Measurements from ENCODE around the gene NPPC. TPM values are rescaled to one million over a fixed set of nuclear protein-coding genes. Genes with fewer than 3 reads are reported as not detected.
A peak's percentile ranks its signal among the peaks of the same experiment; 100 is the strongest.
"Not testable (repeated sequence)": the region's sequence is repeated elsewhere in the genome, so short reads cannot be mapped to it uniquely, and the experiment has no call there.

NPPC gene
- total RNA-seq = 10.7 TPM

- peak; percentile 92 for DNase-seq
Measured at GRCh38 chr2:231926180-231926741, at the start of gene NPPC. Gene NPPC, minus strand, starts transcription at chr2:231926396. Its CDS starts 147 bp downstream, at chr2:231926249.

GRCh38 chr2:231975001-231975400 lies 48.8 kb upstream of the NPPC start:
- DNase-seq = no peak

- no peak for DNase-seq
Measured at GRCh38 chr2:231970461-231970860, 44.3 kb upstream of the NPPC start.

GRCh38 chr2:231968820-231969219 lies 42.6 kb upstream of the NPPC start:
- no peak for DNase-seq

- DNase-seq = no peak
Measured at GRCh38 chr2:231966886-231967285, 40.7 kb upstream of the NPPC start.

GRCh38 chr2:231965102-231965501 lies 38.9 kb upstream of the NPPC start:
- no peak for DNase-seq

- DNase-seq = peak; percentile 92
Measured at GRCh38 chr2:231961349-231962166, 35.4 kb upstream of the NPPC start, which contains the start of gene DIS3L2. Gene DIS3L2, plus strand, starts transcription at chr2:231961713. Its CDS starts 53,215 bp downstream, at chr2:232014928.

GRCh38 chr2:231960810-231961348 lies 34.7 kb upstream of the NPPC start:
- DNase-seq = no peak

- DNase-seq = no peak
Measured at GRCh38 chr2:231957913-231958763, 31.9 kb upstream of the NPPC start.

- DNase-seq = no peak
Measured at GRCh38 chr2:231955758-231956472, 29.7 kb upstream of the NPPC start.

GRCh38 chr2:231951452-231952035 lies 25.3 kb upstream of the NPPC start:
- DNase-seq = no peak

- no peak for DNase-seq
Measured at GRCh38 chr2:231947694-231948093, 21.5 kb upstream of the NPPC start.

GRCh38 chr2:231947112-231947511 lies 20.9 kb upstream of the NPPC start:
- not testable (repeated sequence) for DNase-seq

- no peak for DNase-seq
Measured at GRCh38 chr2:231946241-231946814, 20.1 kb upstream of the NPPC start.

GRCh38 chr2:231942180-231942579 lies 16.0 kb upstream of the NPPC start:
- DNase-seq = no peak

- DNase-seq = no peak
Measured at GRCh38 chr2:231941673-231942072, 15.5 kb upstream of the NPPC start.

GRCh38 chr2:231940795-231941194 lies 14.6 kb upstream of the NPPC start:
- no peak for DNase-seq

- DNase-seq = no peak
Measured at GRCh38 chr2:231939022-231939421, 12.8 kb upstream of the NPPC start.

- no peak for DNase-seq
Measured at GRCh38 chr2:231937057-231937456, 10.9 kb upstream of the NPPC start.

GRCh38 chr2:231936491-231936890 lies 10.3 kb upstream of the NPPC start:
- no peak for DNase-seq

- no peak for DNase-seq
Measured at GRCh38 chr2:231935815-231936214, 9.6 kb upstream of the NPPC start.

Data from tongue (tissue), 2 donors.